Activated gamma-delta T cell treated with anti-CD3 and anti-CD28 coated beads, Interleukin-2, amount 50 U/mL, for 16 hours (primary cell): ENCODE data around the gene KLHL2.

Experiments used
- DNase-seq: peaks from one replicate; pipeline ENCODE4 v3.0.0-alpha.2; 2020; ENCODE audit warnings: low read depth

The KLHL2 gene

DNA sequence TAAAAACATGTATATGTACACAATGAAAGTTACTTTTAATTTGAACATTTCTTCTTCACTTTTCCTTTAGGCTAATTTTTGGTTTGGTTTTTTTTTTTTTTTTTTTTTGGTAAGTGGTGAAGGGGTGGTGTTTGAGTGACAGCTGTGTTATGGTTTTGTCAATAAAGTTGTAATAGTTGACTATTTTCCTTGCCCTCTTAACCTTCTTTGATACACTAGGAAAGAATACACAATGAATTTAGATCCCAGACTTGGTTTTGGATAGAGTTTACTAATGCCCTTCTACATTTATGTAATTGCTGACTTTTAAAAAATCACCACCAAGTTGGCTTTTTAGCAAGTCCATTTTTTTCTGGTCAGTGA lies 82.0 kb downstream of the KLHL2 start:
- no peak for DNase-seq

DNA sequence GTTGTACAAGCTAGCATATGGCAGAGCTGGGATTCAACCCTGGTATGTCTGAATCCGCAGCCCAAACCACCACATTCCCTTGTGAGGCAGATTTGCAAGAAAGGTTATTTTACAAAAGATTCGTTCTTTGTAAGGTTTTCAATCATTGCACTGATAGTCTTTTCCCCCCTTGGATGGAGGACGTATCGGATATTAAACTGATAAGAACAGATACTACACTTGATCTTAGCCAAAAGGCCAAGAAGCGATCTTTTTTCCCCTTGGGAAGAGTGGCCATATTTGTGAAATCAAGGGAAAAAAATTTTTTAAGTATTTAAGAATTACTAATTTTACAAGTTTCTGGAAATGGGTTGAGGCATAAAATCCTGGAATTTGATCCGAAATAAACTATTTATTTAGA lies 85.7 kb downstream of the KLHL2 start:
- DNase-seq = no peak

DNA sequence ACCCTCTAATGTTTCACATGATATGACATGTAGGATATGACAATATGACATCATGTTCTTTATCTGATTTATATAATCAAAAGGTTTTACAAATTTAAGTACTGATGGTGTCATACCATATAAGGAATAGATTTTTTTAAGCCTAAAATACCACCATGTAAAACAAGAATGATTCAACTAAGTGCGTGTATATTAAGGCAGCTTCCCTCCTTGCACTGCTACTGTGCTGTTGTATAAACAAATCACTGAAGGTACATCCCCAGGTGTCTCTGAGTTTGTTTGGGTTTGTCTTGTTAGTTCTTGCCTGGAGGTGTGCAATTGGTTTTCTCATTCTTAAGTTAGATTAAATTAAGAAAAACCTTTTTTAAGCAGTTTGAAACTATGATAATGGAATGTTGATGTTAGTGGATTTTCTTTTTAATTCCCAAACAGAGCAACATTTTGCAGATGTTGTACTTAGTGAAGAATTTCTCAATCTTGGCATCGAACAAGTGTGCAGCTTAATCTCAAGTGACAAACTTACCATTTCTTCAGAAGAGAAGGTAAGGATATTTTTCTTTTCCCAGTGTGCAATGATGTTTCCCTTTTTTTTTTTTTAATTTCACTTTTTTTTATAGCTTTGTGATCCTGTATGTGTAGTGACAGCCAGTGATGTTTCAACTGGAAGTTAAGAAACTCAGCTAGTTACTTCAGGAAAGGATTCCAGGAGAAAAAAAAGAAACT lies 86.7 kb downstream of the KLHL2 start:
- DNase-seq = no peak

DNA sequence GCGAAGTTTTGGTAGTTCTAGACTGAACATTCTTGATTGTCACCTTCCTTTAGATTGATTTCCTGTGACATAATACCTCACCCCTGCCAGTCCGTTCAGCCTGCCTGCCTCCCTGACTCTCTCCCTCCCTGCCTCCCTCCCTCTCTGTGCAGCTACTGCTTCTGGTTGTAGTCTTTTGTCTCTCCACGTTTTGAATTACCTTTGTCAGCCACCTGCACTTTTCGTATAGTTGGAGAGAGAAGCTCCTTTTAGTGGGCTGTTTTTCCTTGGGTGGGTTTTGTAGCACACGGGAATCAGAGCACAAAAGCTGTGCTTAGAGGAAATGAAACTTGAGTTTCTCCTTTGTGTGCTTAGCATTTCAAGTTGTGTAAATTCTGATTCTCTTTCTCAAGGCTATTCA lies 87.5 kb downstream of the KLHL2 start:
- no peak for DNase-seq

DNA sequence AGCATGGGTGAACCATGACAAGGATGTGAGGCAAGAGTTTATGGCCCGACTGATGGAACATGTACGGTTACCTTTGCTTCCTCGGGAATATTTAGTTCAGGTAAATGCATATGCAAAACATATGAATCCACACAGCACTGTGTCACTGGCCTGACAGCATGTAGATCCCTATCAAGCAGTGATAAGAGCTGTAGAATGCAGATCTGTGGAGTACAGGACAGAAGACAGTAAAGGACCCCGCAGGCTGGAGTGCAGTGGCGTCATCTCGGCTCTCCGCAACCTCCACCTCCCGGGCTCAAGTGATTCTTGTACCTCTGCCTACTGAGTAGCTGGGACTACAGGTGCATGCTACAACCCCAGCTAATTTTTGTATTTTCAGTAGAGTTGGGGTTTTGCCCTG lies 90.3 kb downstream of the KLHL2 start:
- DNase-seq = no peak

DNA sequence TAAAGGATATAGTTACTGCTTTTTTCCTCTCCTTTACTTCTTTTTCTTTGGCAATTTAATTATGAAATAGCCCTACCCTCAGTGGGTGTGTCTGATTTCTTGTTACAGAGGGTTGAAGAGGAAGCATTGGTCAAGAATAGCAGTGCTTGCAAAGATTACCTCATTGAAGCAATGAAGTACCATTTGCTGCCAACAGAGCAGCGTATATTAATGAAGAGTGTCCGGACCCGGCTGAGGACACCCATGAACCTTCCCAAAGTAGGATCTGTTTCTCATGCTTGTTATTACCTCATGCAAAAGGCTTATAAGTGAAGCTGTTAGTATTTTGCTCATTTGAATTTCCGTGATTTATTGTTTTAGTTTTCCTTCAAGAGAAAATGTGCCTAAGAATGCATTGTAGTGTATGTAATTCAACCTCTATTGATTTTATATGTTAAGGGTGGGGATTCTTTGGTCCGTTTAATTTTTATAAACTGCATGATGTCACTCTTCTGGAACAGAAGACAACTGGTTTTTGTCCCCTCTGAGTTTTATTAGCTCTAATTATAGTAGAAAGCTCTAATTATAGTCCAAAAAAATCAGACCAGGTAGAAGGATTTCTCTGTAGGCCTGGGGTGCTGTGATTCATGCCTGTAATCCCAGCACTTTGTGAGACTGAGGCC lies 92.2 kb downstream of the KLHL2 start:
- no peak for DNase-seq

DNA sequence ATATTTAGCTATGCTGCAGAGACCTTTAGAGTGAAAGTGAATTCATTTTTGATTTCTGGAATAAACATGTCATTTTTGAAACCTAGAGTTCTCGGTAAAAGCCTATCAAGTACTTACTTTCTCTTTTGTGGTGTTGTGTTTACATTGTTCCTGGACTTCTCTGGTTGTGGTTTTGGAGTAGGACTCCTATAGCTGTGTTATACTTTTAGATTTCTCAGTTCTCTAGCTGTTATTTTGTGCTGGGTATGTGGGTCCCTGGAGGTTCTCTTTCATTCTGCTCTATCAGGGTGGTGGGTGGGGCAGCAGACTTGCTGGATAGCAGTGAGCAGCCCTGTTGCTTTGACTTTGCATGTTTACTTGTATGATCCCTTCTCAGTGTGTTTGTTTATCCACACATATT lies 94.5 kb downstream of the KLHL2 start:
- no peak for DNase-seq

DNA sequence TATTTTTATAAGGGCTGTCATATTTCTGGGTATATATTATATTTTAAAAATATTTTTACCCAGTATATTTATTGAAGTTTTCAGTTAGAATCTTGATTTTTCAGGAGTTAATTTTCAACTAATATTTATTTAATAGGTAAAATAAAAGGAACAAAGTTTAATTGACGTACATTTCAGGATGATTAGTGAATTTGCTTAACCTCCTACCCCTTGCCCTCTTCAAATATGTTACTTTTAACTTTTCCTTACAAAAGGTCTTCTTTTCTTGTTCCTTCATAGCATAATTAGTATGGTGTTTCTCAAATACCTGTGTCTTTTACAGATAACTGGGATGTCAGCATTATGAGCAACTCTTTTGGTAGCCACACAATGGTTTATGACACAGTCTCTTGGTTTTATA lies 95.3 kb downstream of the KLHL2 start:
- DNase-seq = no peak

DNA sequence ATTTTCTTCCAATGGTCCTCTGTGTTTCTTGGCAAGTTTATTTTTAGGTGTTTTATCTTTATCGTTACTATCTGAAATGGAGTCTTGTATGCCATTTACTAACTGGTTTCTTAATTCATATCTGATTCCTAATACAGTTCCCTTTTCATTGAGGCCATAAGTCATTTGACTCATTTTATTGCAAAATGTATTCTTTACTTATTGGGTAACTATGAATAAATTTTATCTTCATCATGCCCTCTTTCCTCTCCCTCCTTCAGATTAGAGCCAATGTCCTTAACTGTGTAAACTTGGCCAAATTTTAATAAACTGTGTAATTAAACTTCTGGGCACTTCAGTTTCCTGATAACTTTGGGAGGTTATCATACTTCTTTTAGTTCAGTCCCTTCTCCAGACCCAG lies 100.8 kb downstream of the KLHL2 start:
- DNase-seq = no peak

DNA sequence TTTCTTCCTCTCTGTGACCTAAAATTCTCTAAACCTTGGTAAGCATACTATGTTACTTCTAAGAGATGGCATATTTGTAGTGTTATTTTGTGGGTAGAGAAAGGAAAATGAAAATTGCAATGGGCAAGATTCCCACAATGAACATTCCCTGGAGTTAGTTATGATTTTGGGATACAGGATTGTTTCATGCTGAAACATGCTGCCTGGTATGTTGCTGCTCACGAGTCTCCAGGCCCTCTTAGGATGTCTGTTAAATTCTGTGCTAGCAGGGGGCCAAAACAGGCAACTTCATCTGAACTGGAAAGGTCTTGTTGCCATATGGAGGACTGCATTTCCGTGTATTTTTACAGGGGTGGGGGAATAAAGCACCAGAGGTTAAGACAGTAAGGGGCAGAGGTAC lies 101.2 kb downstream of the KLHL2 start:
- no peak for DNase-seq

DNA sequence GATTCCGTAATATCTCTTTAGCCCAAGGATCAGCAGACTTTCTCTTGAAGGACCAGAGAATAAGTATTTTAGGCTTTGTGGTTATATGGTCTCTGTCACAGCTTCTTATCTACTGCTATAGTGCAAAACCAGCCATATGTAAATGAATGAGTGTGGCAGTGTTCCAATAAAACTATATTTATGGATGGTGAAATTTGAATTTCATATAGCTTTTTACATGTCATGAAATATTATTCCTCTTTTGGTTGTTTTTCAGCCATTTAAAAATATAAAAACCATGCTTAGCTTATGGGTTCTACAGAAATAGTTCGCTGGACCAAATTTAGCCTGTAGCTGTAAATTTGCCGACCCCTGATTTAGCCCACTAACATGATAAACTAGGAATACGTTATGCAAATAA lies 102.1 kb downstream of the KLHL2 start:
- DNase-seq = no peak

DNA sequence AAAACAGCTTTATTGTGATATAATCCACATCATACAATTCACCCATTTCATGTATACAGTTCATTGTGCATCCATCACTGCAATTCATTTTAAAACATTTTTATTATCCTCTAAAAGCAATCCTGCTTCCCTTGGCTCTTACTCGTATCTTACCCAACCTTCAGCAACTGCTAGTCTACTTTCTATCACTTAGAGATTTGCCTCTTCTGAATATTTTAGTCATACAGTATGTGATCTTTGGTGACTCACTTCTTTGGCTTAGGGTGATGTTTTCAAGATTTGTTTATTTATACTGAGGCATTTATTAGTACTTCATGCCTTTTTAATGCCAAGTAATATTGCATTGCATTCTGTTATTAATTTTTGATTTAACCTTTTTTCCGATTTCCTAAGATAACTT lies 105.1 kb downstream of the KLHL2 start:
- DNase-seq = no peak

DNA sequence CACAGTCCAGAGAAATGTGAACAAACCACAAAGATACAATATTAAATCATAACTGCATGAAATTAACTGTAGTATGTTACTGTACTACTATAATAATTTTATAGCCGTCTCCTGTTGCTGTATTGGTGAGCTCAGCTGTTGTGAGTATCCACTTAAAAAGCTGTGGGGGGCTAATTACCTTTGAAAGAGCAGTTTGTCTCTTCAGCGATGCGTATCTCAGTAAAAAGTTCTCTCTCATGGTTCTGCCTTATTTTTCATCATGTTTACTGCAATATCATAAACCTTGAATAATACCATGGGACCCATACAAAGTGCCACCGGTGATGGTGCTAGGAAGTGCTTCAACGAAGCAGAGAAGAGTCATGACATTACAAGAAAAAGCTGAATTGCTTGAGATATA lies 111.7 kb downstream of the KLHL2 start:
- DNase-seq = no peak

DNA sequence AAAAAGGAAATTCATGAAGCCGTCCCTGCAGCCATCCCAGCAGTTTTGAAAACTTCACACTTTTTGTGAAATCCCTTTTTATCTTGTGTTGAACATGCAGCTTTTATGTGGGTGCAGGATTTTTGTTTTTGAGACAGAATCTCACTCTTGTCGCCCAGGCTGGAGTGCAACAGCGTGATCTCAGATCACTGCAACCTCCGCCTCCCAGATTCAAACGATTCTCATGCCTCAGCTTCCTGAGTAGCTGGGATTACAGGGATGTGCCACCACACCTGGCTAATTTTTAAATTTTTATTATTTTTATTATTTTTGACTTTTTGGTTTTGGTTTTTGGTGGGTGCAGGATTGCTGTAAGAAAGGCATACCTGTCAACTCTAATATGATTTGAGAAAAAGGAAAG lies 112.1 kb downstream of the KLHL2 start:
- no peak for DNase-seq

DNA sequence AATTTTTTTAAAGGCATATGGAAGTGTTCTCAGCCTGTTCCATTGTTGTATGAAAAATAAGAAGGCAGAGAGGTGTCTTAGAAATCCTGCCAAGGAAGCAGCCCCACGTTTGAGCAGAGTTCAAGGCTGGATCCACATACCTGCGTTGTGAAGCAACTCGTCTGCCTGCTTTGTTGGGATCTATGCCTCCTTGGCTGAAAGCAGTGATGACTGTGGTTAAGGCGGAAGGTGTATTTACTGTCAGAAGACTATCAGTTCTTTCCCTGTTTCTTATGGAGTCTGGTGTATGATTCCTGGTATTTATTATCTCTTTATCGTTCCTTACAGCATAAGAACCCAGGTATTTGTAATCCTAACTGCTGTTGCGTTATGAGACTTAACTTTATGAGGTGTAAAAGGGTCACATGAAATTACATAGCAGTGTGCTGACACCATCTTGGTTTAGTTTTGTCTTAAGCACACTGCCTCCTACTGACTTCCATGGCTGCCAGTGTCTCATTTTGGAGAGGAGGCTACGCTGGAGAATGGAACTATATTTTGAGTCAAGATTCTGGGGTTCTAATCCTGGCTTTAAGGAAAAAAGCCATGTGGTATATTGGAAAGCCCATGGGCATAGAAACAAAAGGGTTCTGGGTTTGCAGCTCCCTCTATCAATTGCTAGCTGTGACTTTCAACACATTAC lies 117.0 kb downstream of the KLHL2 start:
- DNase-seq = no peak

DNA sequence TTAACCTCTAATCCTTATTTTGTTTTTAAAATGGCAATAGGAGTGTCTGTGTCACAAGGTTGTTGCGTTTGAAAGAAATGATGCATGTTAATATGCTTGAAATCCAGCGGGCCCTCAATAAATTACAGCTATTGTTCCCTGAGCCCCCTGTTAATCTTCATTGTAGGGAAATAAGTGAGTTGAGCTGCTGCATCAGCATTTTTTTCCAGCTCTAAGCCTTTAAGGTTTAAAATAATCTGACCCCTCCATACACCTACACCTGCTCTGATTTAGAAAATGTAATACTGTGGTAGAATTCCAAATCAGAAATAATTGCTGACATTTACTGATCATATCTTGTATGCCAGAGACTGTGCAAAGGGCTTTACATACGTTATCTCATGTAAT lies 117.5 kb downstream of the KLHL2 start:
- no peak for DNase-seq

DNA sequence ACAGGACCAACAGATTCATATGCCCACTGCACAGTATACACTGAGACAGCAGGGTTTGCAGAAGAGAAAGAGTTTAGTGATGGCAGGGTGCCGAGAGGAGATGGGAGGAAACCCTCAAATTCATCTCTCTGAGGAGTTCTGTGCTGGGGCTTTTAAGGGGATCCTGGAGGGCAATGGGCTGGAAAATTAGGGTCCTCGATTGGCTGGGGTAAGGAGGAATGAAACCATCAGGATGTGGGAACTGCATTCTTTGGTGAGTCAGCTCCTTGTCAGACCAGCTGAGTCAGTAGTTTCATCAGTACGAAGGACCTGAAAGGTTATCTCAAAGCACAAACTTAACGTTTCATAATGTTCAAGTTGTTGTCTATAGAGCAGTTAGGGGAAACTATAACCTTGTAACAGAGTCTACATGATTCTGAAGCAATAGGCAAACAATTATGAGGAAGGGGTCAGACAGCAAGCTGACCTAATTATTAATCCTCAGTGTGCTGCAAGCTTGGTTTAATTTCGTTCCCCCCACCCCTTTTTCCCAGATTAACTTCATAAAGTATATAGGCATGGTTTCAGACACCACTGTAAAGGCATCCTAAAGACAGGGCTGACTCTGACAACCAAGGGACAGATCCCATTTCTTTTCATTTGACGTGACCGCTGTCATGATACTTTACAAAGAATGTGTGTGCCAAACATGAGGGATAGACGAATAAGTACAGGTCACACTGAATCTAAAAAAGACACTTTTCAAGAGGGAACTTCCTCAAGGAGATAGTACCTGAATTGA lies 118.6 kb downstream of the KLHL2 start:
- no peak for DNase-seq

DNA sequence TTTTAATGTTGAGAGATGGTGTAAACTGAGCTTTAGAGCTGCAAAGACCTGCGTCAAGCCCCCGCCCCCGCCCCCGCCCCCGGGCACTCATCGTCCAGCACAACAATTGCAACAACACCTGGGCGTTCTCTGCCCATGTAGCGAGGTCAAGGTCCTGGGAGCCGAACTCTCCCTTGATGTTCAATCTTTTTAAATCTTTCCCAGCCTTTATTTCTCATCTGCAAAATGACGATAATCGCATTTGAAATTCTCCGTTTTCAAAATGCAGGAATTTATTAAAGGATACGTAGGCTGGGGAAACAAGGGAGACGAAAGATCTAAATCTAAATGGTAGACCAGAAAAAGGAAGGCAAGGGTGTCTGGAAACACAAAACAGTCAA lies 119.5 kb downstream of the KLHL2 start:
- DNase-seq = no peak

DNA sequence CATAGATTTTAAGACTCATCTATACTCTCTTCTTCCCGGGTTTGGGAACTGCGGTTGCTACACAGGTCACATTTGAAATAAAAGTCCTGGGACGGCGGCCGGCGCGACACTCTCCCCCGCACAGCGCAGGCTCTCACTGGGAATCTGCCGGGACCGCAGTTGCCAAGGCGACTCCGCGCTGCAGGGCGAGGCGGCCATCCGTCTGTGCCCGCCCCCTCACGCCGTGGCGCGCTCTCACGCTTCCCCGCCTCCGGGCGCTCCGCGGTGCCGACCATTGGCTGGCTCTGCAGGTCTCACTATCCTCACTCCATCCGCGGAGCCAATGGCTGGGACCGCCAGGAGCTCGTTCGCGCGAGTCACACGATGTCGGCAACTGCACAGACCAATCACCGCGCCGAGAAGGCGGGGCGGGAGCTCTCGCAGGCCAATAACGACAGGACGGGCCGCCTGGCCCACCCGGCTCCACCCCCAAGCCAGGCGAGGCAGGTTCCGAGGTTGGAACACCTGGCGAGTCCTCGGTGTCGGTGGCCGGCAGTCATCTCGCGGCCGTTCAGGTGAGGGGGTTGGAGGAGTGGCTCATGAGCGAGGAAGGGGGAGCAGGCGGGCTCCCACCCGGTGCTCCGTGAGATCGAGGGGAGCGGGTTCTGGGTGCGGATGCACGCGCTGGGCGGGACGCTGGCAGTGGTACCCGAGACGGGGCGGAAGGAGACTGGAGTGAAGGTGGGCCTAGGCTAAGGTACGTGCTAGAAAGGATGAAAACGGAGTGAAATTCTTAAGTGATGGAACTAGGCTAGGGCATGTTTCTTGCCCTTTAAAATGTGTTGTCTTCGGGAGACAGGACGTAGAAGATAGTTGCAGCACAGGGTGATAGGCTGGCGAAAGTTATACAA lies 120.1 kb downstream of the KLHL2 start, which contains the start of gene MSMO1:
Gene MSMO1, plus strand, starts transcription at position 459 of the 890 bp plus-strand sequence. CDS start 5,702 bp downstream, outside the sequence.
- peak; percentile 95 for DNase-seq

DNA sequence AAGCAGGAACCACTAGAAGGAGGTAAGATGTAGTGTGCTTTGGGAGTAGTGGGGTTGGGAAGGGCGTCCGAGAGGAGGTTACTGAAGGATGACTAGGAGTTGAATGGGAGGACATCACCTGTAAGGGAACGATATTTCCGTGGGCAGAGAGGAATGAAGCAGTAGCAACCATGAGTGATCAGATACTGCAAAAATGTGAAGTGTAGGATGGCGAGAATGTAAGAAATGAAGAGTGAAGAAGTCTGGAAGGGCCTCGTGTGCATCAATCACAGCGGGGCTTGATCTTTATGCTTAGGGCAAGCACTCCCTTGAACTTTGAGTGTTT lies 120.7 kb downstream of the KLHL2 start:
- no peak for DNase-seq

DNA sequence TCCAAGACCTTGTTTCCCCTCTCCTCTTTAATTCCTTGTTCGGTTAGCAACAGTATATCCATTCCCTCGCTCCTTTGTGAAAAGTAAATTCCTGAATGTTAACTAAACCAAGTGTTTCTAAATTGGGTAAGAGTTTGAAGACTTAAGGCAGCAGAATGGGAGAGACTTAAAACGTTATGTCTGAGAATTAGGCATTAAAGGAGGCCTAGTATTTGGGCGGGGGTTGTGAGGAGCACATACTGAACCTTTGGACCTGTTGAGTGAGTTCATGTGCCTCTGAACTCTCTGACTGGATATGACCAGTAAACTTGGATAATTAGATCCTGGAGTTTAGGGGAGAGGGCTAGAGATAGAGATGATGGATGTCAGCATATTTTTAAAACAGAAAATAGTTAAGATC lies 121.3 kb downstream of the KLHL2 start:
- DNase-seq = no peak

DNA sequence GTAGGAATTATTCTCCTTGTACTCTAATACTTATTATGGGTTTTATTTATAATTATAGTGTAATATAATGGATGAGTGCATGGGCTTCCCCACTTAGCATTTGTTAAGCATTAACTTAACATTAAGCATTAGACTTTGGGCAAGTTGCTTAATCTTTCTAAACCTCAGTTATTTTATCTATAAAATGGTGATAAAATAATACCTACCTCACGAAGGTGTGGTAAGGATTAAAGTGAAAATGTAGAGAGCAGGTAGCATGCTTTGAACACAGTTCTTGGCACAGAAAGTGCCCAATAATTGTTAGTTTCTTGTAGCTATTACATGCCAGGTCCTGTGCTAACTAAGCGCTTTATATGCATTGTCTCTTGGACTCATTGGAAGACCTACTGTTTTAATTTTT lies 122.7 kb downstream of the KLHL2 start:
- DNase-seq = no peak
